Chondrocyte (in vitro differentiated cells): ENCODE data around the gene RTRAF. TPM values are rescaled to one million over a fixed set of nuclear protein-coding genes. Genes with fewer than 3 reads are reported as not detected.

Experiments used
- DNase-seq: peaks from one replicate; pipeline ENCODE4 v3.0.0; 2021; ENCODE audit warnings: mixed read lengths, low spot score
- H3K27ac Mint-ChIP-seq: one replicate; pipeline ENCODE4 v1.8.0; 2021; ENCODE audit warnings: mild to moderate bottlenecking, moderate library complexity, mixed read lengths; ENCODE audit not compliant: unreplicated experiment
- H3K27me3 Mint-ChIP-seq: 2 replicates; pipeline ENCODE4 v1.8.0; 2021; ENCODE audit warnings: low read depth, mixed read lengths
- H3K36me3 Mint-ChIP-seq: 2 replicates; pipeline ENCODE4 v1.8.0; 2021; ENCODE audit warnings: low read depth, mixed read lengths
- H3K4me1 Mint-ChIP-seq: 2 replicates; pipeline ENCODE4 v1.8.0; 2021; ENCODE audit warnings: low read depth, mild to moderate bottlenecking, mixed read lengths
- H3K4me3 Mint-ChIP-seq: one replicate; pipeline ENCODE4 v1.8.0; 2021; ENCODE audit warnings: mild to moderate bottlenecking, moderate library complexity, mixed read lengths; ENCODE audit not compliant: unreplicated experiment
- H3K9me3 Mint-ChIP-seq: 2 replicates; pipeline ENCODE4 v1.8.0; 2021; ENCODE audit warnings: low read depth, mixed read lengths
- CTCF ChIP-seq: fragments of 200-600 bp; sonication (generic); IDR thresholded peaks from 2 replicates; pipeline ENCODE4 v1.5.0; 2021; ENCODE audit warnings: antibody characterized with exemption, mild to moderate bottlenecking, moderate library complexity
- long read RNA-seq: library from polyadenylated mRNA; stranded (forward); transcript quantifications from one replicate; pipeline ENCODE4 v2.0.0, GENCODE V29; 2021
- total RNA-seq: library from RNA; stranded (reverse); gene quantifications from 3 replicates; pipeline ENCODE4 v1.2.1, GENCODE V29; 2021

RTRAF gene
- total RNA-seq = 161 to 180 TPM (median 169 TPM) in 3 replicates
- long read RNA-seq, full-length matches to known transcripts = 81 of 89 reads
- long read RNA-seq, partial matches to known transcripts = 4 of 89 reads
- long read RNA-seq, other reads (novel, unspliced or antisense) = 4 of 89 reads

GRCh38 chr14:51989293-51990234 is at the start of gene RTRAF:
Gene RTRAF (plus strand): TSS chr14:51989546. CDS start chr14:51989640, 94 bp downstream.
- DNase-seq = peak; percentile 97
- no peaks in the 10 kb centered on the region for H3K27me3 Mint-ChIP-seq
- peaks cover 32% of the 10 kb centered on the region for H3K4me1 Mint-ChIP-seq
- no peaks in the 10 kb centered on the region for H3K9me3 Mint-ChIP-seq
- H3K4me3 Mint-ChIP-seq = peak within 1 kb of the TSS; percentile 85
- H3K36me3 Mint-ChIP-seq = peaks cover 10% of the 10 kb centered on the region
- H3K27ac Mint-ChIP-seq = peak within 1 kb of the TSS; percentile 84
- TF ChIP-seq CTCF = no peak

GRCh38 chr14:51939755-51940301 is 49.5 kb upstream of the RTRAF start:
- no peak for DNase-seq
- no peak for TF ChIP-seq CTCF
- Mint-ChIP-seq H3K27ac (no peak overlapping the region), H3K4me3 (no peak overlapping the region), H3K4me1 (no peaks in the 10 kb centered on the region), H3K9me3 (no peaks in the 10 kb centered on the region), H3K27me3 (no peaks in the 10 kb centered on the region), H3K36me3 (no peaks in the 10 kb centered on the region)

- TF ChIP-seq CTCF = no peak
- Mint-ChIP-seq H3K9me3 (peaks cover 21% of the 10 kb centered on the region), H3K4me3 (no peak overlapping the region), H3K27ac (no peak overlapping the region), H3K36me3 (peaks cover 1% of the 10 kb centered on the region), H3K27me3 (no peaks in the 10 kb centered on the region), H3K4me1 (no peaks in the 10 kb centered on the region)
- no peak for DNase-seq
Measured at GRCh38 chr14:51942971-51943370, 46.4 kb upstream of the RTRAF start.

GRCh38 chr14:51950007-51950406 is 39.3 kb upstream of the RTRAF start:
- H3K27me3 Mint-ChIP-seq = no peaks in the 10 kb centered on the region
- no peak overlapping the region for H3K4me3 Mint-ChIP-seq
- H3K27ac Mint-ChIP-seq = no peak overlapping the region
- no peaks in the 10 kb centered on the region for H3K4me1 Mint-ChIP-seq
- peaks cover 27% of the 10 kb centered on the region for H3K9me3 Mint-ChIP-seq
- peaks cover 2% of the 10 kb centered on the region for H3K36me3 Mint-ChIP-seq
- no peak for TF ChIP-seq CTCF
- DNase-seq = no peak

GRCh38 chr14:51951656-51952055 is 37.7 kb upstream of the RTRAF start:
- Mint-ChIP-seq H3K4me1 (no peaks in the 10 kb centered on the region), H3K36me3 (peaks cover 2% of the 10 kb centered on the region)
- DNase-seq = no peak

More at GRCh38 chr14:51951656-51952055, 37.7 kb upstream of the RTRAF start:
- Mint-ChIP-seq H3K4me3 (no peak overlapping the region), H3K27ac (no peak overlapping the region), H3K27me3 (no peaks in the 10 kb centered on the region), H3K9me3 (peaks cover 15% of the 10 kb centered on the region)
- TF ChIP-seq CTCF = no peak
